Measurements from ENCODE around the gene GAREM2.

DNA sequence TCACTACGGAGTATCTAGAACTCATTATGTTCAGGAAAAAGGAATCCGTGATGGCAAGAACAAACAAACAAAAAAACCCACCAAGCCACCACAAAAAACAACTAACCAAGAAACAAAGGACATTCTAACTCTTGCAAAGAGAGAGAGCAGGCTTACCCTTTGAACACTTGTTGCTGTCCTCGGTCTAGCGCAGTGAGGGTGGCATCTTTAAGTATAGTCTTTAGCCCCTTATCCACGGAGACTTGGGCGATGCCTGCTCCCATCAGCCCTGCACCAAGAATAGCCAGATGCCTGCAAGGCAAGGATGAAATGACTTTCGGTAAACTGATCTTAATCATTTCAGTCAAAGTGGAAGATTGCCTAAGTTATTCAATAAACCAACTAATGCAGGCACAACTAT lies 31.0 kb downstream of the GAREM2 start:
- TF ChIP-seq POLR2A (IDR thresholded peaks at IDR 0.05) (no peak), POLR2AphosphoS5 (IDR thresholded peaks at IDR 0.05) (no peak)
